Hepatocyte (in vitro differentiated cells): ENCODE data around the gene P4HB.

Experiments
- EZH2 ChIP-seq: fragments of 200-600 bp; sonication (generic); IDR thresholded peaks from 2 replicates; pipeline ENCODE4 v1.6.1; 2016; ENCODE audit warnings: antibody characterized with exemption, mild to moderate bottlenecking, borderline replicate concordance
- TF ChIP-seq, protein P1 (sequence below): fragments of 200-600 bp; sonication (generic); IDR thresholded peaks from 2 replicates; pipeline ENCODE4 v1.5.1; 2016; ENCODE audit warnings: antibody characterized with exemption, mild to moderate bottlenecking; ENCODE audit not compliant: poor library complexity

GRCh38 chr17:81846743-81847689 is 13.3 kb downstream of the P4HB start:
- TF ChIP-seq, protein P1, sequence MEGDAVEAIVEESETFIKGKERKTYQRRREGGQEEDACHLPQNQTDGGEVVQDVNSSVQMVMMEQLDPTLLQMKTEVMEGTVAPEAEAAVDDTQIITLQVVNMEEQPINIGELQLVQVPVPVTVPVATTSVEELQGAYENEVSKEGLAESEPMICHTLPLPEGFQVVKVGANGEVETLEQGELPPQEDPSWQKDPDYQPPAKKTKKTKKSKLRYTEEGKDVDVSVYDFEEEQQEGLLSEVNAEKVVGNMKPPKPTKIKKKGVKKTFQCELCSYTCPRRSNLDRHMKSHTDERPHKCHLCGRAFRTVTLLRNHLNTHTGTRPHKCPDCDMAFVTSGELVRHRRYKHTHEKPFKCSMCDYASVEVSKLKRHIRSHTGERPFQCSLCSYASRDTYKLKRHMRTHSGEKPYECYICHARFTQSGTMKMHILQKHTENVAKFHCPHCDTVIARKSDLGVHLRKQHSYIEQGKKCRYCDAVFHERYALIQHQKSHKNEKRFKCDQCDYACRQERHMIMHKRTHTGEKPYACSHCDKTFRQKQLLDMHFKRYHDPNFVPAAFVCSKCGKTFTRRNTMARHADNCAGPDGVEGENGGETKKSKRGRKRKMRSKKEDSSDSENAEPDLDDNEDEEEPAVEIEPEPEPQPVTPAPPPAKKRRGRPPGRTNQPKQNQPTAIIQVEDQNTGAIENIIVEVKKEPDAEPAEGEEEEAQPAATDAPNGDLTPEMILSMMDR = no peak
- TF ChIP-seq EZH2 = no peak
